ENCODE measurements around the gene FTO.

FTO gene

DNA sequence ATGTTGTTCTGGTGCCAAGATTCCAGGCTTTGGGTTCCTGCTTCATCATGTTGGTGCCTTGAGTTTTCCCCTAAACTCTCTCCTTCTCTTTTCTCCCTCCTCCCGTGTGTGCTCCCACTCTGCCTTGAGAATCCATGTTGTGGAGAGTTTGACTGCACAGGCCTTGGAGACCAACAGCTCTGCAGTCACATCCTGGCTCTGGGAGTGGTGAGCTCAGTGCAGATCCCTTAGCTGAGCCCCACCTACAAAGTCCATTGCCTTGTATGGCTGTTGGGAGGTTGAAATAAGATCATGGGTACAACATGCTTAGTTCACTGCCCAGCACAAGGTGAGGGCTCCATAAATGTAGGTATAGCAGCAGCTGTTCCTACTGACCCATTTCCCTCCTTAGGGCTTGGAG, 496.8 kb downstream of the FTO start:
- no peak for DNase-seq

DNA sequence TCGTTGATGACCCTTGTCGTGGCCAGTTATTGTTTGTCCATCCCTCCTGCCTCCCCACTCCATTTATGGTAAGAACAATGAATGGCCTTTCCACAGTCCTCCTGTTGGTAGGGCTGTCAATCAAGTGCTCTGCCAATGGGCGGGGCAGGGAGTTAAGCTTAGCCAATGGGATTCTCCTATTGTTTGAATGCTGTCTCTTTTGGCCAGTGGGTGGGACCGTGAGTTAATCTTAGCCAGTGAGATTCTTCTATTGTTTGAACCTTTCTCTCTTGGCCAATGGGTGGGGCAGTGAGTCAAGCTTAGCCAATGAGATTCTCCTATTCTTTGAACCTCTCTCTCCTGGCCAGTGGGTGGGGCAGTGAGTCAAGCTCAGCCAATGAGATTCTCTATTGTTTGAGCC, 497.2 kb downstream of the FTO start:
- no peak for DNase-seq
